Endothelial cell of umbilical vein (primary cell): ENCODE measurements around the gene TMEM254.

ENCODE experiments used
- CTCF ChIP-seq, 2 donors: IDR thresholded peaks; 1 replicate in 1 of 2; 2 replicates in 1 of 2; pipeline ENCODE4 v1.5.1; 2011; ENCODE audit warnings: low read length in 2 of 2, mild to moderate bottlenecking in 2 of 2, moderate library complexity in 2 of 2, control low read depth in 1 of 2, inconsistent platforms in 1 of 2, low read depth in 1 of 2; ENCODE audit not compliant: insufficient read depth in 1 of 2; ENCODE audit errors: extremely low read depth in 1 of 2
- EZH2 ChIP-seq: IDR thresholded peaks from 2 replicates; pipeline ENCODE4 v1.6.1; 2012; ENCODE audit warnings: borderline replicate concordance, low read depth, mild to moderate bottlenecking, moderate library complexity, low read length, inconsistent platforms; ENCODE audit not compliant: severe bottlenecking
- GATA2 ChIP-seq: IDR thresholded peaks from 2 replicates; pipeline ENCODE4 v1.7.0; 2011; ENCODE audit warnings: low read depth, mild to moderate bottlenecking, moderate library complexity, mixed read lengths, low read length; ENCODE audit not compliant: insufficient read length, insufficient read depth
- POLR2A ChIP-seq: IDR thresholded peaks from 2 replicates; pipeline ENCODE4 v1.6.1; 2012; ENCODE audit warnings: low read depth, mild to moderate bottlenecking, control low read depth, low read length
- POLR2AphosphoS5 ChIP-seq: IDR thresholded peaks from 2 replicates; pipeline ENCODE4 v1.6.1; 2012; ENCODE audit warnings: low read depth, mild to moderate bottlenecking, control low read depth, low read length, moderate library complexity; ENCODE audit not compliant: insufficient read depth
- TF ChIP-seq, protein P1 (sequence below): IDR thresholded peaks from 2 replicates; pipeline ENCODE4 v1.6.1; 2011; ENCODE audit not compliant: insufficient read depth, insufficient read length

DNA sequence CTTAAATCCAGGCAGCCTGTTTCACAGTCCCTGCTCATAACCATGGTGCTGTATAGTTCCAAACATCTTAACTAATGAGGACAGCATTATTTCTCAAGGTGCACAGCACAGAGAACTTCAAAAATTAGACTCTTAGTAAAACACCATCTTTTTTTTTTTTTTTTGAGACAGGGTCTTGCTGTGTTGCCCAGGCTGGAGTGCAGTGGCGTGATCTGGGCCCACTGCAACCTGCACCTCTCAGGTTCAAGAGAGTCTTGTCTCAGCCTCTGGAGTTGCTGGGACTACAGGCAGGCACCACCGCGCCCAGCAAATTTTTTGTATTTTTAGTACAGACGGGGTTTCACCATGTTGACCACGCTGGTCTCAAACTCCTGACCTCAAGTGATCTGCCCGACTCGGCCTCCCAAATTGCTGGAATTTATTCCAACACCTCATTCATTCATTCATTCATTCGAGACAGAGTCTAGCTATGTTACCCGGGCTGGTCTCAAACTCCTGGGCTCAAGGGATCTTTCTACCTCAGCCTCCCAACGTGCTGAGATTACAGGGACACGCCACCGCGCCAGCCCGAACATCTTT lies 507 bp upstream of the TMEM254 start:
- TF ChIP-seq POLR2A (no peak), CTCF (IDR thresholded peaks at IDR 0.05; ENCODE audit: extremely low read depth in 1 of 2, insufficient read depth in 1 of 2, low read depth in 1 of 2, low read length in 2 of 2) (no peak), POLR2AphosphoS5 (no peak), GATA2 (no peak), EZH2 (no peak)
- TF ChIP-seq, protein P1, sequence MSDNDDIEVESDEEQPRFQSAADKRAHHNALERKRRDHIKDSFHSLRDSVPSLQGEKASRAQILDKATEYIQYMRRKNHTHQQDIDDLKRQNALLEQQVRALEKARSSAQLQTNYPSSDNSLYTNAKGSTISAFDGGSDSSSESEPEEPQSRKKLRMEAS: no peak
